HG02884 (cell line): ENCODE measurements around the gene JMJD4.

ENCODE experiments used
- ATAC-seq: cut with Tn5 transposase; IDR thresholded peaks from one replicate; pipeline ENCODE4 v1.9.1; 2021; ENCODE audit warnings: mild to moderate bottlenecking, moderate library complexity; ENCODE audit not compliant: unreplicated experiment

The JMJD4 gene, protein sequence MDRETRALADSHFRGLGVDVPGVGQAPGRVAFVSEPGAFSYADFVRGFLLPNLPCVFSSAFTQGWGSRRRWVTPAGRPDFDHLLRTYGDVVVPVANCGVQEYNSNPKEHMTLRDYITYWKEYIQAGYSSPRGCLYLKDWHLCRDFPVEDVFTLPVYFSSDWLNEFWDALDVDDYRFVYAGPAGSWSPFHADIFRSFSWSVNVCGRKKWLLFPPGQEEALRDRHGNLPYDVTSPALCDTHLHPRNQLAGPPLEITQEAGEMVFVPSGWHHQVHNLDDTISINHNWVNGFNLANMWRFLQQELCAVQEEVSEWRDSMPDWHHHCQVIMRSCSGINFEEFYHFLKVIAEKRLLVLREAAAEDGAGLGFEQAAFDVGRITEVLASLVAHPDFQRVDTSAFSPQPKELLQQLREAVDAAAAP

DNA sequence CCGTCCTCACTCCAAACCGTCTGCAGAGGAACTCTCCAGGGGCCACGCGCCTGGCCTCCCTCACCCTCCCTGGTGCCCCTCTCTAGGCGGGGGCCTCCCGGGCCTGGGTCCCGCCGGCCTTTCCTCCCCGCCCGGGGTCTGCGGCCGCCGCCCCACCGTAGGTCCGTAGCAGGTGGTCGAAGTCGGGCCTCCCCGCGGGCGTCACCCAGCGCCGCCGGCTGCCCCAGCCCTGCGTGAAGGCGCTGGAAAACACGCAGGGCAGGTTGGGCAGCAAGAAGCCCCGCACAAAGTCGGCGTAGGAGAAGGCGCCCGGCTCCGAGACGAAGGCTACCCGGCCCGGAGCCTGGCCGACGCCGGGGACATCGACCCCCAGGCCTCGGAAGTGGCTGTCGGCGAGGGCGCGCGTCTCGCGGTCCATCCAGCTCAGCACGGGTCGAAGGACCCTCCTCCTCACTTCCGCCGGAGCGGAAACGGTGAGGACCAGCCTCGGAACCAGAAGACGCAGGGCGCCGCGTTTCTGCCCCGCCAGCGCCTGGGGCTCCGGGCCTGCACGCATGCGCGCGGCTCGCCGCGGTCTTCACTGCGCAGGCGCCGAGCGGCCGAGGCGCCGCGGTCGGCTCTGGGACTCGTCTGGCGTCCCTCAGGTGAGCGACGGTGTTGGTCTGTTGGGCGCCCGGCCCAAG lies at the start of gene JMJD4, which contains the start of gene SNAP47:
Gene JMJD4, minus strand, starts transcription at position 447 of the 683 bp plus-strand sequence. Its CDS starts 29 bp downstream, at position 418.
Gene SNAP47, plus strand, starts transcription at position 580 of the 683 bp plus-strand sequence. CDS start 12,302 bp downstream, outside the sequence.
- ATAC-seq = peak; percentile 91

DNA sequence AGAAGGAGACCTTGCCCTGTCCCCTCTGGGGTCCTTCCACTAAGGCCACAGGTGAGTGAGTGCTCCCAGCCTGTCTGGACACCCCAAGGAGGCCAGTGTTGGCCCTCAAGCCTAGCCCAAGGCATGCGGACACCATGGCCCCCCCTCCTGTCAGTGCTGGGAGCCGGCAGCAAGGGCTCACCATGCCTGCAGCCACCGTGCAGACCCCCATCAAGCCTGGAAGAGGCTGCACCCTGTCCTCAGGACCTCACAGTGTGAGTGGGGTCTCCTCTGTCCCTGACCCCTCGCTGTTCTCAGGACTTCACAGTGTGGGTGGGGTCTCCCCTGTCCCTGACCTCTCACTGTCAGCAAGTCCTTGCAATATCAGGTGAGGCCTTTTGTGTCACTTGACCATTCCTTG lies 47.1 kb upstream of the JMJD4 start:
- ATAC-seq = no peak

DNA sequence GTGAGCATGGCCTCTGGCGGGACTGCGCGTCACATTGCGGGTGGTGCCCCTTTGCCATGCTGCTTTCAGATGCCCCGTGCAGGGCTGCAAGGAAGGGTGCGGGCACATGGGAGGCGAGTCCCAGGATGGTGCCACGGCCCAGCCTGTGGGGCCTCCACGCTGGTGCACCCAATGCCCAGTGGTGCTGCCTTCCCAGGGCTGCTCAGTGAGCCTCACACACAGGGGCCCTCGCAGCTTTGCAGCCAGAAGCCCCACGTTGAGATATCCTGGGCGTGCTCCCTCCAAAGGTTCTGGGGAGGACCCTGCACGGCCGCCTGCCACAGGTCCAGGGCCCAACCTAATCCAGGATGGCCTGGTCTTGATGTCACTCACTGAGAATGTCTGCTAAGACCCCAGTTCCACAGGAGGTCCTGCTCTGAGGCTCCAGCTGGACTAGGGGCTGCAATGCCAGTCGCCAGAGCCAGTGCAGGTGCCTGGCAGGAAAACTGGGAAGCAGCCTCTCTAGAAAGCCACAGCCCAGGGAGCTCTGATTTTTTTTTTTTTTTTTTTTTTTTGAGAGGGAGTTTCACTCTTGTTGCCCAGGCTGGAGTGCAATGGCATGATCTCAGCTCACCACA lies 46.3 kb upstream of the JMJD4 start:
- no peak for ATAC-seq

DNA sequence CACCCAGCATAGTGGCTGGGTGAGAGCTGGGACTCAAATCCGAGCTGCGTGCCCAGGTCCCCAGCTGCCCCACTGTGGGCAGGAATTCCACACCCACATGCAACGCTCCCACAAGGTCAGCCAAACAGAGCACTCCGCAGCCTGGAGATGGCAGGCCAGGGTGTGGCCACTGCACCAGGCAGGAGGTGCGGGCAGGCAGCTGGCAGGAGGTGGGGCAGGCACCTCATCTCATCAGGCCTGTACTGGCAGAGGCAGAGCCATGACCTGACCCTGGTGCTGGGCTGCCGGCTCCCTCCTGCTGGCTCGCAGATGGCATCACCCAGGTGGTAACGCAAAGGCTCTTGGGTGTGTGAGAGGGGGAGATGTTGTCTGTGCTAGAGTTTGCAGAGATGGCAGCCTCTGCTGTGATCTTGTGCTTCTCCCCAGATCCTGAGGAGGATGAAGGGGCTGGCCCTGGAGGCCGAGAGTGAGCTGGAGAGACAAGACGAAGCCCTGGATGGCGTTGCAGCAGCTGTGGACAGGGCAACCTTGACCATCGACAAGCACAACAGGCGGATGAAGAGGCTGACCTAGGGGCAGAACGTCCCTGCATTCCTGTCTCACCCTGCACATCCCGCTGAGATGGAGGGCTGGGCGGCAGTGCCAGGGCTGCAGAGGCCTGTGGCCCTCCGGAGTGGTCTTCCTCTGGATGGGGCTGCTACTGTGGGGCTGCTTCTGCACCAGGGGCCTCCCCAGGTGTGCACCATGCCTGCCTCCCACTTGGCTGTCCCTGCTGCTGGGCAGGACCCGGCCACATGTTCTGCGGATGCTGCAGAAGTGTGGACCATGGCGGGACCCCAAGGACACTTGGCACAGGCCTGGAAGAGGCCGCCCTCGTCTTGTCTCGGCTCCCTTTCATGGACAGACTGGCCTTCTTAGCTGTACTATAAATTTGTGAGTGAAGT lies 45.3 kb upstream of the JMJD4 start:
- no peak for ATAC-seq

DNA sequence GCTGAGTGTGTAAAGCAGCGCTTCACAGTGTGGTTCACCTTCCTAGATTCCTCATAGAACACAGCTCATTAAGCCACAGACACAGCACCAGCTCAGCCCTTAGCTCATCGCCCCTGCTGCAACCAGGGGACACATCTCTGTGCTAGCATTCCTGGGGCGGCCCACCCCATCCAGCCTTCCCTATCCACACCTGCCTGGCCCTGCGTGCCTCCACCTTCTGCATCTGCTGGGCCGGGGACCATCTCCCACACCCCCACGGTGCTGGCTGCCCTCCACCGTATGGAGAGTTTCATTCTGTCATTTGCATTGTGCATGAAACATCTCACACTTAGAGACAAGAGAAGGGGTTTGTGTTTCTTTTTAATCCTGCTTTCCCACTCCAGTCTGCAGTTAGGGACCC lies 44.6 kb upstream of the JMJD4 start:
- ATAC-seq = no peak

DNA sequence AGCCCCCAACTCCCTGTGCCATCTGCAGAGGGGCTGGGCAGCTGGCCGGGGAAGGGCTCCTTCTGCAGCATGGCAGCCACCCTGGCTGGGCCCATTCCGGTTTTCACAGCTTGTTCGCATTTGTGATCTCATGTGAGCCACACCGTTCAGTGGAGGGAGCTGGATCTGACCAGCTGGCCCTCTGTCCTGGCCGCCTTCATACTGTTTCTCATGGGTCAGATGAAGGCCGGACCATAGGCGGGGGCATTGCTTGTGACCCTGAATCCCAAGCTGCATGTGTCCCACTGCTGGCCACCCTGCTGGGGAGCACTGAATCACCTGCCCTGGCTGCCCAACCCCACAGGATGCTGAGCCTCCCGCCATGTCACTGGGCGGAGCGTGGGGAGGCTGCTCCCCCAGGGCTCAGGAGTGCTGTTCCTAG lies 43.9 kb upstream of the JMJD4 start:
- no peak for ATAC-seq

DNA sequence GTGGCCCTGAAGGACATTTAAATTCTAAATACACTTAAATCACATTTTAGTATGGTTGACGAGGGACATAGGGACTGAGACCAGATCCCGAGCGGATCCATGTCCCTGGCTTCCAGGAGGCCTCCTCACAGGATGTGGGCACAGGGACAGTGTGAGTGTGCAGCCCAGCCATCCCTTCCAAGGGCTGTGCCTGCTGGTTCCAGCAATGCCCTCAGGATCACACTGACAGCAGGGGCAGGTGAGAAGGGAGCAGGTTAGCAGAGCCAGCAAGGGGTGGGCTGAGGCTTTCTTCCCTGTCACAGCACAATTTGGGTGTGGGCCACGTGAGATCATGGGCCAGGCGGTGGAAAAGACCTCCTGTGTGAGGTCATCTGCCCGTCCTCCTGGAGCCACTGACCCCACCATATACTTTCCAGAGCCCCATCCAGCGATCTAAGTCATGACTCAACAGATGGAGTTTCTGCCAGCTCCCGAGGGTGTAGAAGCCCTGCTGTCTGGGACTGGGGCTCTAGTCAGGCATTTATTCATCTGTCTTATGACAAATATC lies 43.4 kb upstream of the JMJD4 start:
- no peak for ATAC-seq

DNA sequence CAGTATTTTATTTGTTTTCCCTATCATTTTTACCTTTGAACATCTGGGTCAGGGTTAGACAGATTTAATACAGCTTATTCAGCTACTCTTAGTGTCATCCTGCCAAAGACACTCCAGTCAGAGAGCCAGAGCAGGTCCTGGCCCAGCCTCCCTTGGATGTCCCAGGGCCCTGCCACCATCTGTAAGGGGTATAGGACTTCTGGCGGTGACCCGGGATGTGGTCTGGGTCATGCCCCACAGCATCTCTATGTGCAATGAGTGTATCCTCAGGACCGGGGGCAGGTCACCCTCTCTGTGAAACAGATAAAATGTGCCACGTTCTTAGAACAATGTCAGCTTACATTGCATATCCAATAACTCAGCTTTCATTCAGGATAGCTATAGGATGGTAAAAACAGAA lies 42.5 kb upstream of the JMJD4 start:
- ATAC-seq = no peak

DNA sequence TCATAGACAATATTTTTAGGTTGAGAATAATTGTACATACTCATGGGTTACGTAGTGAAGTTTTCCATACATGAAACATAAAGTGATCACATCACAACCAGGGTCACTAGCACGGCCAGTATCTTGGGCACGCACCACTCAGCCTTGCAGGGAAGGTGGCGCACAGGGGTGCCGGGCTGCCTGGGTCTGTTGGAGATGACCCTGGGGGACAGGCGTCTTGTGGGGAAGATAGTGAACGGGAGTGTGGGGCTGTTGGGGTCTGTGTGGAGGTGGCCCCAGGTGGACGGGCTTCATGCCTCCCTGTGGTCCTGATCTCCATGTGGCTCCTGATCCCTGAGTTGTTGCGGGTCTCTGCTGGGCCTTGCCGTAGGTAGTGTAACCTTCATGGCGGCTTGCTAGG lies 42.1 kb upstream of the JMJD4 start:
- ATAC-seq = no peak

DNA sequence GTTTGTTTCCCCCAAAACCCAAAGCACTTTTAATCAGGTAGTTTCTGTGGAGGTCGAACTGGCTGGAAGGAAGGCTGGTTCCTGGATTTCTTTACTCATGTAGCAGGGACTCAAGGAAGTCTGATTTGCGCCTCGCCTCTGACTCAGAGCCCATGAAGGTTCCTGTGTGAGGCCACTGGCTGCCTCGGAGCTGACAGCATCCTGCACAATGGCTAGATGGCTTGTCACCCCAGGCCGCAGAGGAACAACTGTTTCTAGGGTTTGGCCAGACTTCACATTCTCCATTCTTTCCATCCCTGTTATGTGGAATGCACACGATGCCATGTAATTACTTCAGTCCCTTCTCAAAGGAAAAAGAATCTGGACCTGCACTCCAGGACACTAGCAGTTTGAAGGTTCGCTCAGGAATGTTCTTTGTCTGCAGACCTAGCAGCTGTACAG lies 41.2 kb upstream of the JMJD4 start:
- ATAC-seq = no peak

DNA sequence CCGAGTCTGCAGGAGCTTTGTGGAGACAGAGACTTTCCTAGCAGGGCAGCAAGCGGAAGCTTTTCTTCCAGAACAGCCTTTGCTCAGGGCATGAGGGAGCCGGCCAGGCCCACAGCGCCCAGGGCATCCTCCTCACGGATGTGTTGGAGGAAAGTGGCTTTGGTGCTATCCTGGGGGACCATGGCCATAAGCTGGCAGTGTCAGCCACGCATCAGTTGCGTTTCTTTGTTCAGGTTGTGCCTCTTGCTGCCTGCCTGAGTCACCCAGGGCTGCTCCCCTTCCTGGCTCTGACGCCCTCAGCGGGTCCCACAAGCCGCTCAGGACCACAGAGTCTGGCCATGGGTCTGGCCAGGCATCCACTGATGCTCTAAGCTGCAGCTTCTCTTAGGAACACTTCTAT lies 40.7 kb upstream of the JMJD4 start:
- ATAC-seq = no peak

DNA sequence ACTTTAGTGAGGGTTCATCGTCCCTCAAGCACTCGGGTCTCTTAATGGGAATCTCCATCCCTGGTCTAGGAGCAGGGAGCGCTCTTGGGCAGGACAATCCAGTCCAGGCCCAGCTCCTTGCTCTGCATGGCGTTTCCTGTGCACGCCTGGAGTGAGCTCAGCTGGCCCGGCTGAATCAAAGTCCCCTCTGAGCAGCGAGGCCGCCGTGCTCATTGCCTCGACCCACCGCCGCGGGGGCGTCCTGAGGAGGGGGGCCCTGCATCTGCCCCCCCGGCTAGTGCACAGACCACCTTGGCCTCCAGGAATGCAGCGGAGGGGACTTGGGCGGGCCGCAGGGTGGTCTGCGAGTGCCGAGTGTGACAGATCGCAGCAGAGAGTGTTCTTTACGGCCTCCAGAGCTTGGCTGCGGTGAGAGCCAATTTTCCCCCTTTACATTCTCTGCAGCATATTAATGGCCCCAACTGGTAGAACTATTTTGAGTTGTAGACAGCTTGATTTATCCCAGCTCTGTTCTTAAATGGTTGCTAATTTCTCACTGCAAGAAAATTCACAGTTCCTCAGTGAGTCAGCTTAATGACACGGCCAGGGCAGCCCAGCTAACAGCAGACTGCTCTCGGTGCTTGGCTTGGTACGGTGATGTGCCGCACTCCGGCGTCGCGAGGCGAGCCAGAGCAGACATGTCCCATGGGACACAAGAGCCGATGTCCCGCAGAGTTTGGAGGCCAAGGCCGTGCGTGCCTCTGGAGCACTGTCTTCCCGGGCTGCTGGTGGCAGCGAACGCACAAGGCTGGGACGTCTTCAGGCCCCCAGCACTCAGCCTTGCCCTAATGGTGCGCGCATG lies 39.9 kb upstream of the JMJD4 start:
- no peak for ATAC-seq

DNA sequence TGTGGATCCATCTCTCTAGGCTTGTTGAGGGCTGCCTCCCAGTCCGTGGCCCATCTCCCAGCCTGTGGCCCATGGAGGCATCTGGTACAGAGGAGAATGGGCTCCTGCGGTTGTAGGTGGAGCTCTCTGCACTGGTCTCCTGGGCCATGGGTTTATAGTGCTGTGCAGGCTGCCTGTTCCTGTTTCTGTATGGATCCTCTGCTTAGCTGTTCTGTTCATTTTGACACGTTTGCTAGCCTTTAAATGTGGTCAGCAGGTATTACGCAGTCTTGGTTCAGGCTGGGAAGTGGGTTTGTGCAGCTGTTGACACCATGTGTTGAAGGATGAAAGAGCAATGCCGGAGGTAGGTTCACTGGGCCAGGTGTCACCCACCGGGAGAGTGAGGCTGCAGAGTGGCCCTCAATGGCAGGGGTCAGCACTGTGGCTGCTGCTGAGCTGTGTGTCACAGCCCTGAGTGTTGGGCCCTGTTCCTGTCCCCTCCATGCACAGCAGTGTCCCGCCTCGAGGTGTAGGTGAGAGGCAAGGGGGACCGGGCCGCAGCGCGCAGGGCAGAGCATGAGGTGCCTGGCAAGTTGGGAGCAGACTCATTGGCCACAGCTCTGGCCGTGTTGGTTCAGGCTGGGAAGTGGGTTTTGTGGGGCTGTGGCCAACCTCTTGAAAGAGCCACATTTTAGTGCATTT lies 39.1 kb upstream of the JMJD4 start:
- ATAC-seq = no peak

DNA sequence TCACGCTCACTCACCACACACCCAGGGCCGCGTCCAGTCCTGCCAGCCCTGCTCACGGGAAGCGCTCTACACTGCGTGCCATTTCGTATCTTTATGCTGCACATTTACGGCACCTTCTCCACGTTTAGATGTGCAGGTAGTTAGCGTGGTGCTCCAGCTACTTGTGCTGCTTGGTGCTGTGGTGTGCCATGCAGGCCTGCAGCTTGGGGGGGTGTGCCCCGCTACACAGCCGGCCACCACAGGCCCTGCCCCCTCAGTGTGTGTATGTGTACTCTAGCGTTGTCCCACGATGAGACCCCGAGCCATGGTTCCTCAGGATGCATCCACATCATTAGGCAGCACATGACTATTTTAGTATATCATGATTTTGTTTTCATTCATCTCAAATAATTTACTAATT lies 38.5 kb upstream of the JMJD4 start:
- ATAC-seq = no peak

DNA sequence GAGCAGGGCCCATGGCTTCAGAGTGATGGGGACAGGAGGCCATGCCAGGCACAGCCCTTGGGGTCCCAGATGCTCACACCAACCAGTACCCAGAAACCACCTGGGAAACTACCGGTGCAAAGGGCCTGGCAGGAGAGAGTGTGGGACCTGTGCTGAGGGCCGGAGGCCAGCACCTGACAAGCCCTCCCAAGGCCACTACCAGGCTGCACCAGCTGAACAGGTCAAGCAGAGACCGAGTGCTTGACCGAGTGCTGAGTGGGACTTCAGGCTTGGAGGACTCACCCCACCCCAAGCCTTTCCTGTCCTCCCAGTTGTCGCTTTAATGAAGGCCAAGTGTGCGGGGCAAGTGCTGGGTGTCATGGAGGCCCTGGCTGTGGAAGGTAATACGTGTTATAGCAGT lies 36.7 kb upstream of the JMJD4 start:
- ATAC-seq = no peak

DNA sequence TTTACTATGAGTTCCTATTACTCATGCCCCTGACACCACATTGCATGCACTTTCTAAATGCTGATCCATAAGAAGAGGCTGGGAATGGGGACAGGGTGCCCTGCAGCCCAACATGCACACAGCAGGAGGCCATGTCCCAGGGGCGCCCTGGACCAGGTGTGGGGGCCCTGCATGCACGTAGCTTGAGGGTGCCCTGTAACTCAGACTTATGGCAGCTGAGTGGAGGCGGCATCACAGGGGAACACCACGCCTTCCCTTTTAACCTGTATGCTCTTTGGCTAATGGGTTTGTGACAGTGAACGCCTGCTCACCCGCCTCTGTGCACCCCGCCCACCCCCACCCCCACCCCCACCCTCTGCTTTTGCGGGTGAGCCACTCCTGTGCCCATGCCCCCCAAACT lies 36.2 kb upstream of the JMJD4 start:
- ATAC-seq = no peak

DNA sequence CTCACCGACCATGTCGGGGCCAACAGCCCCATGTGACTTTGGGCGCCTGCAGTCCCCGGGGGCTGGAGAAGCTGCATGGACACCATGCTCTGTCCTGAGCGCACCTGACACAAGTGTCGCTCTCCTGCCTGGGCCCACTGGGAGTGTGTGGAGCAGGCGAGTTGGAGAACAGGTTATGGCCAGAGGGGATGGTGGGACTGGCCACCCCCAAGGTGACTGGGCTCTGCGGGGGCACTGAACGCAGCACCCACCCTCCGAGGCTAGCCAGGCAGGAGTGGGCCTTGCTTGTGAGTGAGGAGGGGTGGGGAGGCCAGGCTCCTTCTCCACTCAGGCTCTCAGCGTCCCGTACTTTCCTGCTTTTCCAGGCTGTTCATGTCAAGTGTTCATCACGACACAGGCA lies 35.7 kb upstream of the JMJD4 start:
- no peak for ATAC-seq

DNA sequence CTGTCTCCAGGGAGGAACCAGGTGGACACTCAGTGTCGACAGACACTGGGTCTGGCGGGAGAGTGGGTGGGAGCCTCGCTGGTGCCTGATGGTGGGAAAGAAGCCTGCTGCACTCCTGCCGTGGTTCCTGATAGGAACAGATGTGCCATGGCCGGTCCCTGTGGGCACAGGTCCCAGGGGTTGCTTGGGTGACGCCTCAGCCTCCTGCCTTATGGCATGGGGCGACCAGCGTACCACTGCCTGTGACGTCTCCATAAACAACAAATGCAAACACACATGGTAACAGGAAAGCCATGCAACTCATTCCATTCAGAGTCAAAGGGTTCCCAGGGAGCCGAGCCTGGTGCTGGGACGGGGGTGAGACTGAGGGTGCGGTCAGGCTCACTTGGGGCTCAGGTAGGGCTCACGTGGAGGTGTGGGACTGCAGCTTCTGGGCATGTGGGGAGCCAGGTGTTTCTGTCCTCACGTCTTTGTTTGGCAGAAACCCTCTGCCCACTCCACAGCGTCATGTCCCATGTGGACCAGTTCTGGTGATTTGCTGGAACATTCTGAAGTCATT lies 34.9 kb upstream of the JMJD4 start:
- no peak for ATAC-seq
